ENCODE measurements around the gene NFKBIZ.

GRCh38 chr3:101884776-101885175, 35.5 kb downstream of the NFKBIZ start:
- no peak for TF ChIP-seq EZH2 (IDR thresholded peaks at IDR 0.05; ENCODE audit: insufficient read depth, poor library complexity, severe bottlenecking)
- TF ChIP-seq EZH2phosphoT487 (IDR thresholded peaks at IDR 0.05; ENCODE audit: insufficient read depth, low read depth), result no peak

Measured in GM23248 (cell line).